ENCODE results near the gene LMCD1. TPM values are rescaled to one million over a fixed set of nuclear protein-coding genes. Genes with fewer than 3 reads are reported as not detected.

Gene LMCD1
- total RNA-seq, 2 experiments from 2014 or later = 2.3 to 2.7 TPM

DNA sequence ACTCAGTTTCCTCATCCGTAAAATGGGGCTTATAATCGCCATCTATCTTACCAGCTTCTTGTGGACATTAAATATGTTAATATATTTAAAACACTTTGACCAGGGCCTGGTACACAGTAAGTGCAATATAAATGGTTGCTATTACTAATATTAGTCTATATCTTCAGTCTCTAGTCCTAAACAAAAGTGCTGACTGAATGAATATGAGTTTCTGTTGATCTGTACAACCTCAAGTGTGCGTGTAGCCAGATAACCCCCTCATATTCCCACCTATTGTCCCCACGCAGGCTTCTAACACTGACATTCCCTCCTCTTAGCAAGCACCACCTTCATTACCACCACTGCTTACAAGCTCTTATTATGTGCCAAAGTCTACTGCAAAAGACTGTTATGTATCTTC lies 27.6 kb upstream of the LMCD1 start:
- no peak overlapping the region for H3K27ac Mint-ChIP-seq
- H3K9me3 Mint-ChIP-seq = no peaks in the 10 kb centered on the region
- no peaks in the 10 kb centered on the region for H3K4me1 Mint-ChIP-seq
- H3K36me3 Mint-ChIP-seq = no peaks in the 10 kb centered on the region
- peaks cover 3% of the 10 kb centered on the region for H3K27me3 Mint-ChIP-seq
- no peak for DNase-seq
- H3K4me3 Mint-ChIP-seq = no peak overlapping the region

GRCh38 chr3:8474991-8475390 lies 26.6 kb upstream of the LMCD1 start:
- H3K36me3 Mint-ChIP-seq = no peaks in the 10 kb centered on the region
- DNase-seq = no peak
- no peak overlapping the region for H3K27ac Mint-ChIP-seq
- H3K4me1 Mint-ChIP-seq = no peaks in the 10 kb centered on the region
- H3K9me3 Mint-ChIP-seq = no peaks in the 10 kb centered on the region
- H3K4me3 Mint-ChIP-seq = no peak overlapping the region
- peaks cover 3% of the 10 kb centered on the region for H3K27me3 Mint-ChIP-seq

- Mint-ChIP-seq H3K4me1 (no peaks in the 10 kb centered on the region), H3K4me3 (no peak overlapping the region), H3K27me3 (no peaks in the 10 kb centered on the region), H3K9me3 (no peaks in the 10 kb centered on the region), H3K36me3 (no peaks in the 10 kb centered on the region), H3K27ac (no peak overlapping the region)
- no peak for DNase-seq
Observed at GRCh38 chr3:8480699-8481098, 20.9 kb upstream of the LMCD1 start.

DNA sequence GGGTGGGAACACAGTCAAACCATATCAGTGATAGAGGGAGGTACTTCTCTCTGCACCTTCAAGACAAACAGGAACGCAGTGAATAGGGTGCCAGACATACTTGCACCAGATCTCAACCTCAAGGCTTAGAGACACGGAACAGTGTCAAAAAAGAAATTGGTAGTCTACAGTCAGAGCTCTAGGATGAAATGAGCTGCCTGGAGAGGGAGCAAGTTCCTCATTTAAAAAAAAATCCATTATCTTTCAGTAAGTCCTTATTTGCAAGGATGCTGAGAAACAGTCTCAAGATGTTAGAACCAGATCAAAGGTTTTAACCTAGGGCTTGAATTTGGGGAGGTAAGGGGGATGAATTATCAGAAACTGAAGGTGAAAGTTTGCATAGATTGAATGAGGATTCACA lies 20.2 kb upstream of the LMCD1 start:
- Mint-ChIP-seq H3K4me3 (no peak overlapping the region), H3K4me1 (no peaks in the 10 kb centered on the region), H3K27me3 (no peaks in the 10 kb centered on the region), H3K27ac (no peak overlapping the region), H3K36me3 (no peaks in the 10 kb centered on the region), H3K9me3 (no peaks in the 10 kb centered on the region)
- DNase-seq = no peak

- no peak overlapping the region for H3K27ac Mint-ChIP-seq
- no peaks in the 10 kb centered on the region for H3K27me3 Mint-ChIP-seq
- H3K9me3 Mint-ChIP-seq = no peaks in the 10 kb centered on the region
- no peaks in the 10 kb centered on the region for H3K36me3 Mint-ChIP-seq
- no peak overlapping the region for H3K4me3 Mint-ChIP-seq
- no peak for DNase-seq
- no peaks in the 10 kb centered on the region for H3K4me1 Mint-ChIP-seq
Observed at GRCh38 chr3:8482263-8482662, 19.4 kb upstream of the LMCD1 start.

DNA sequence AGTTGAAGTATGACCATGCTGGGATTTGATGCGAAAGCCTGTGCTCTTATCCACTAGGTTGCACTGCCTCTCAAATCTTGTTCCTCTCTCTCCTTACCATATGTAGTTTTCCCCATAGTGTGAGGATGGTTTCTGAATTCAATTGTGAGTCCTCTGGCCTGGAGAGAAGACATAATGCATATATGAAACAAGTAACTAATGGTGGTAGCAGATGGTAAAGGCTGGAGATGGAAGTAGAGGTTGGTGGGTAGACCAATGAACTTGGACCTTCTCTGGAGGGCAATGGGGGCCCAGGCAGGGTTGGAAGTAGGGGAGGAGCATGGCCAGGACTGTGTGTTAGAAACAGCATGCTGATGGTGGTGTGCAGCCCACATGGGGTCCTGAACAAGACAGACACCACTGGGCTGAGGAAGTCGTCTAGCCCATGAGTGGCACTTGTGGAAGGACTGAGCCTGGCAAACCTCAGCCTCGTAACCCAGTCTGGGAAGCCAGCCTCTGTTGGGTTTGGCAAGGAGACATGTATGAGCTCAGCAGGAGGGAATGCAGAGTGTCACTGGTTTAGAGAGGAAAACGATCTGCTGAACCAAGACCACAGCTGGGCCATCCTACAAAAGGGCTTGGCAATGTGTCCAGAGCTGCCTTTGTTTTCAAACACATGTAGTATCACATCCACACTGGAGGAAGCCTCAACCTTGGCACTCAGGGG lies 18.5 kb upstream of the LMCD1 start:
- DNase-seq = no peak
- Mint-ChIP-seq H3K9me3 (no peaks in the 10 kb centered on the region), H3K4me3 (no peak overlapping the region), H3K27me3 (no peaks in the 10 kb centered on the region), H3K36me3 (no peaks in the 10 kb centered on the region), H3K4me1 (no peaks in the 10 kb centered on the region), H3K27ac (no peak overlapping the region)

GRCh38 chr3:8484409-8485140 lies 17.0 kb upstream of the LMCD1 start:
- Mint-ChIP-seq H3K36me3 (no peaks in the 10 kb centered on the region), H3K27ac (no peak overlapping the region), H3K4me1 (no peaks in the 10 kb centered on the region), H3K9me3 (no peaks in the 10 kb centered on the region), H3K4me3 (no peak overlapping the region), H3K27me3 (no peaks in the 10 kb centered on the region)
- DNase-seq = no peak

DNA sequence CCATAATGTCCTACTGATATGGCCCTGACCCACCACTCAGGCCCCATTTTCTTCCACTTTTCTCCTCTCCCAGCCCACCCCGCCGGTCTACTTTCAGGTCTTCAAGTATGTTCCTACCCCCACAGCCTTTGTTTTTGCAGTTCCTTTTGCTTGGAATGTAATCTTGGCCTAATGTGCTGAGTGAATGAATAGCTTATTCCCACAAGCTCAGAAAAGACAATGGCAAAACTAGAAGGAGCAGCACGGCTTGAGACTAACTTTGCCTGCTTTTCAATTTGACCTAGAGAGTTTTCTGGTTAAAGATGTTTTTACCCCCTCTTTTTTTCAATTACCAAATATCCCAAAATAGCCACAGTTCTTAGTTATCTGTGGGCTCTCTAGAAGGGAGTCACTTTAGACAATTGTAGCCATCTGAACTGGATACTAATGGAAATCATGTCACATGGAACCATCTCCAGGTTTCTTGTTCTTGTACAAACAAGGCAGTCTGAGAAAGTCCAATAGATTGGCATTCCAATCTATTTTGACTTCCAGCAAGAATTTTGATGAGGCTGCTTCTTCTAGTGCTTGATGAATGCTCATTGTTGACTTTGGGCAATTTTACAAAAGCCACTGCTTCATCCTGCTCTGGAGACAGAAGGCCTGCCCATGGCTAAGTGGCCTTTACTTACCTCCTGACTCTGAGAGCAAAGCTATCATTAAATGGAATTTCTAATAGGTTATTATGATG lies 16.3 kb upstream of the LMCD1 start:
- Mint-ChIP-seq H3K36me3 (no peaks in the 10 kb centered on the region), H3K4me3 (no peak overlapping the region), H3K4me1 (no peaks in the 10 kb centered on the region), H3K9me3 (no peaks in the 10 kb centered on the region), H3K27ac (no peak overlapping the region), H3K27me3 (no peaks in the 10 kb centered on the region)
- no peak for DNase-seq

- no peaks in the 10 kb centered on the region for H3K36me3 Mint-ChIP-seq
Observed at GRCh38 chr3:8485943-8486342, 15.7 kb upstream of the LMCD1 start.

DNA sequence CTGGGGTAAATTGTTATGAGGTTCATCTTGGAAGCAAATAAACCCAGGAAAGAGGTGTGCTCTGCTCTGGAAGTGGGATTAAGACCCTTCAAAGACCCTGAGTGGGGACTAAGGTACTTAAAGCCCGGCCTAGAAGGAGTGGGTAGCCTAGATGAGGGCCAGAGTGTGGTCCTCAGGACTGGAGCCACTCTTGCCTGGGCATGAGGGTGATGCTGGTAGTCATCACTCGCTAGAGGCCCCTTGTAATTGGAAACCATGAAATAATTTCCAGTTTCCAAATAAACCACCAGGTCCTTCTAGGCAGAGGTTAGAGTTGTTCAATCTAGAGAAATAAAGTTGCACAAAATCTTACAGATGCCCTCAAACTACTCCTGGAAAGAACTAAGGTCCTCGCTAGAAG lies 15.2 kb upstream of the LMCD1 start:
- H3K27ac Mint-ChIP-seq = no peak overlapping the region
- no peak for DNase-seq
- no peaks in the 10 kb centered on the region for H3K9me3 Mint-ChIP-seq
- H3K36me3 Mint-ChIP-seq = no peaks in the 10 kb centered on the region
- no peaks in the 10 kb centered on the region for H3K4me1 Mint-ChIP-seq
- no peak overlapping the region for H3K4me3 Mint-ChIP-seq
- no peaks in the 10 kb centered on the region for H3K27me3 Mint-ChIP-seq

More at GRCh38 chr3:8485943-8486342, 15.7 kb upstream of the LMCD1 start:
- no peak overlapping the region for H3K4me3 Mint-ChIP-seq
- H3K27me3 Mint-ChIP-seq = no peaks in the 10 kb centered on the region
- H3K27ac Mint-ChIP-seq = no peak overlapping the region
- DNase-seq = no peak
- no peaks in the 10 kb centered on the region for H3K9me3 Mint-ChIP-seq
- no peaks in the 10 kb centered on the region for H3K4me1 Mint-ChIP-seq

GRCh38 chr3:8486936-8487335 lies 14.7 kb upstream of the LMCD1 start:
- no peak overlapping the region for H3K27ac Mint-ChIP-seq
- no peaks in the 10 kb centered on the region for H3K9me3 Mint-ChIP-seq

GRCh38 chr3:8488411-8488810 lies 13.2 kb upstream of the LMCD1 start:
- Mint-ChIP-seq H3K36me3 (no peaks in the 10 kb centered on the region), H3K27ac (no peak overlapping the region), H3K9me3 (no peaks in the 10 kb centered on the region), H3K4me1 (no peaks in the 10 kb centered on the region), H3K27me3 (peaks cover 11% of the 10 kb centered on the region), H3K4me3 (no peak overlapping the region)
- DNase-seq = no peak

More at GRCh38 chr3:8486936-8487335, 14.7 kb upstream of the LMCD1 start:
- H3K36me3 Mint-ChIP-seq = no peaks in the 10 kb centered on the region
- peaks cover 5% of the 10 kb centered on the region for H3K27me3 Mint-ChIP-seq
- no peaks in the 10 kb centered on the region for H3K4me1 Mint-ChIP-seq
- no peak overlapping the region for H3K4me3 Mint-ChIP-seq
- no peak for DNase-seq

DNA sequence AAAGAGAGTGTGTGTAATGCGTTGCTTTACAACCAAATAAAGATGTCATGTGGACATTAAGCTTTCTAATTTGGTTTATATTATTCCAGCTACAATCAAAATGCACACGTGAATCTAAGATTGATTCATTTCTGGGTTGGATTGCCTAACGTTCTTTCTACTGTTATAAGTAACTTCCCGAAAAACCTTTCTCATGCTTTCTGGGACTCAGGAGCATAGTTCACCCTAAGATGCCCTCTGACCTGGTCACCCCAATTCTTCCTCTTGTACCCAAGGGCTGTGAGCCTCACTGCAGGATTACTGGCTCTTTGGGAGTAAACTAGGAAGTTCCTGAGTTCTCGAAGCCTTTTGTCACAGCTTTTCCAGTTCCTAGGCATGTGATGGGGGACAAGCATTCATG lies 12.7 kb upstream of the LMCD1 start:
- H3K9me3 Mint-ChIP-seq = no peaks in the 10 kb centered on the region
- no peak for DNase-seq
- H3K27ac Mint-ChIP-seq = no peak overlapping the region
- no peaks in the 10 kb centered on the region for H3K4me1 Mint-ChIP-seq
- H3K4me3 Mint-ChIP-seq = no peak overlapping the region
- H3K27me3 Mint-ChIP-seq = peaks cover 12% of the 10 kb centered on the region
- no peaks in the 10 kb centered on the region for H3K36me3 Mint-ChIP-seq

DNA sequence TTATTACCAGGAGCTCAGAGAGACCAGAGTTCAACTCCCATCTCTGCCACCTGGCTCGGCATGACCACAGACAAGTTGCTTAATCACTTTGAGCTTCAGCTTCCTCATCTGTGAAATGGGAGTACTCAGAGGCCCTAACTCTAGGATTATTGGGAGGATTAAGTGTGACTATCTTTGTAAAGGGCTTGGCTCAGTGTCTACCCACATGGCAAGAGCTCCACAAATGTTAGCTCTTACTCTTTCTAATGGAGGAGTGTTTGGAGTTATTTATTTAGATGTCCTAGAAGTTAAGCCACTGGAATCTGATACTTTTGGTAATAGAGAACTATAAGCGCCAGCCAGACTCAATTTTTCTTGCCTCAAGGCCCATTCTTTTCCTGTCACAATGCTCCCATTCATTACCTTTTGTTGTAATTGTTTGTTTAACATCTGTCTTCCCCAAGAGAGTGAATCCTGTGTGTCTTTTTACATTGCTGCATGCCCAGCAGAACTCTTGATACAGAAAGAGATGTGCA lies 12.3 kb upstream of the LMCD1 start:
- H3K9me3 Mint-ChIP-seq = no peaks in the 10 kb centered on the region
- peaks cover 12% of the 10 kb centered on the region for H3K27me3 Mint-ChIP-seq
- no peaks in the 10 kb centered on the region for H3K36me3 Mint-ChIP-seq
- no peak for DNase-seq
- H3K4me1 Mint-ChIP-seq = no peaks in the 10 kb centered on the region
- no peak overlapping the region for H3K4me3 Mint-ChIP-seq
- H3K27ac Mint-ChIP-seq = no peak overlapping the region

DNA sequence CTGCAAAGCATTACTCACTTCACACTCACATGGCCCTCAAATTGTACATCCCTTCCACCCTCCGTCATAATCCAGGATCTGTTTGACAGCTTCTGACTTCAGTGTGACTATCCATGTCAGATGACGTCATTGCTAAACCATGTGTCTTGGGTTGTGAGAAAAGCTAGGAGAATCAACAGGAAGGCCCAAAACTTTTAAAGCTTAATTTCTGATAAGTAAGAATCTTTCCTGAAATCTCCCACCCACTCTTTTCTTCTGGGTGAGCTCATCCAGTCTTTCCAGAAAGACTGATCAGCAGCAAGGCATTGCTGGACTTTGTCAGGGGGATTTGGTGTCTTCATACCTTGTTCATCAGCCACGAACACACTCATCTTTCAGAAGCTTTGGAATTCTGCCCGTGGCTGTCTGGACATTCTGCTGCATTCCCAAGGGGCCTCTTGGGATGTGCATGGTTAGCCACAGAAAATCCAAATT lies 11.5 kb upstream of the LMCD1 start:
- Mint-ChIP-seq H3K4me3 (no peak overlapping the region), H3K36me3 (no peaks in the 10 kb centered on the region), H3K9me3 (no peaks in the 10 kb centered on the region), H3K27ac (no peak overlapping the region), H3K27me3 (peaks cover 12% of the 10 kb centered on the region), H3K4me1 (no peaks in the 10 kb centered on the region)
- no peak for DNase-seq
